HG03103 (cell line): ENCODE data around the gene ZBTB16.

Experiments
- ATAC-seq: cut with Tn5 transposase; IDR thresholded peaks from one replicate; pipeline ENCODE4 v1.9.1; 2021; ENCODE audit warnings: low read depth; ENCODE audit not compliant: unreplicated experiment

ZBTB16 gene

GRCh38 chr11:114195981-114196731 lies 136.6 kb downstream of the ZBTB16 start:
- ATAC-seq = no peak

DNA sequence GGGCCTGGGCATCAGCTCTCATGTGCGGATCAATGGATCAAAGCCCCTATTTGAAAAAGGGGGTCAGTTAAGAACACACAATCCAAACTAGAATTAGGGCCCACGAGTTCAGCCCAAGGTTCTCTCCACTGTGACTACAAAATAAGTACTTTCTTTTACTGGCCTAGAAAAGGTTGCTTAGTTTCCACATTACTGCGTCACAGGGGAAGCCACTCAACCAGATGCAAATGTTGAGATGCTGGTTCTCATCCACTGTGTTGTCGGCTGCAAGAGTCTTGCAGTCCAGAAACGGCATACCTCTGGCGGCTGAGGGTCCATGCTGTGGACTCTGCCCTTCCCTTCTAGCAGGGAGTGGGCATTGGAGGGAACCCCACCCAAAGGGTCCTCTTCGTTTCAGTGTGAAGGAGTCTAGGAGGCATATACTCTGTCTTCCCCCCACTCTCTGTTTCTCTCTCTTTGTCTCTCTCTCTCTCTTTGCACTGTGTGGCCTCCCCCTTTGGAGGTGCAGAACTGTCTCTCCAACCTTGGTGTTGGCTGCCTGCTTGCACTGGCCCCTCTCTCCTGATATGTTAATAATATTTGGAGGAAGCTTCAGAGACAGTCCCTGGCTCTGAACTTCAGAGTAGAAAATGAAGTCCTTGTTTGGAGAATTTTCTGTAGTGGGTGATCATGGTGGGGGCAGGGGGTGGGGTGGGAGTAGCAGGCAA lies 137.6 kb downstream of the ZBTB16 start:
- no peak for ATAC-seq

DNA sequence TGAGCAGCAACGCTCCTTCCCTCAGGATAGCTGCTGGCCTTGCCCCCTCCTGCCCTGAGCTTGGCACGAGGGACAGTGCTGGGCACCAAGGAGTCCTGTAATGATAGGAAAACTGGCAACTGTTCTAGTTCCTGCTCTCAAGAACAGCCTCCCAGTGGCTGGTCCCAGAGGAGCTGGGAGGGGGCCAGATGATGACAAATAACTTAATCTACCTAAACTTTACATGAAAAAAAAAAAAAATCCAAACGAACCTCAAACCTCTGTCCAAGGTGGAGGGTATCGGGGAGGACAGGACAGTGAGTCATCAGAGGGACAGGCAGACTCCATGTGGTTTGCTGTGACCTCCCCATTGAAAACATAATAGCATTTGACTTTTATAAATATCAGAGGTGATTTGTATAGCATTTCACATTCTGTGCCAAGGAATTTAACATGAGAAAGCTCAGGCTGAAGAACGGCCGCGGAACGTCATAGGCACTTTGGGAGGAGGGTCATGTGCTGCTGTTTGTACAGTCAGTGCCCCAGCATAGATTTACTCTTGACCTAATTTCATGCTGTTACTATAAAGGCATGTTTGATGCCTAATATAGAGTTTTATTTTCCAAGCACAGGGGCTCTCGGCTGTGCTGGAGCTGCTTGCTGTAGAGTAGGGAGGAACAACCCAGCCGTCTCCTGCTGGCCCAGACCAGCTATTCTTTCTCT lies 138.4 kb downstream of the ZBTB16 start:
- no peak for ATAC-seq

- no peak for ATAC-seq
Observed at GRCh38 chr11:114199051-114199450, 139.5 kb downstream of the ZBTB16 start.

DNA sequence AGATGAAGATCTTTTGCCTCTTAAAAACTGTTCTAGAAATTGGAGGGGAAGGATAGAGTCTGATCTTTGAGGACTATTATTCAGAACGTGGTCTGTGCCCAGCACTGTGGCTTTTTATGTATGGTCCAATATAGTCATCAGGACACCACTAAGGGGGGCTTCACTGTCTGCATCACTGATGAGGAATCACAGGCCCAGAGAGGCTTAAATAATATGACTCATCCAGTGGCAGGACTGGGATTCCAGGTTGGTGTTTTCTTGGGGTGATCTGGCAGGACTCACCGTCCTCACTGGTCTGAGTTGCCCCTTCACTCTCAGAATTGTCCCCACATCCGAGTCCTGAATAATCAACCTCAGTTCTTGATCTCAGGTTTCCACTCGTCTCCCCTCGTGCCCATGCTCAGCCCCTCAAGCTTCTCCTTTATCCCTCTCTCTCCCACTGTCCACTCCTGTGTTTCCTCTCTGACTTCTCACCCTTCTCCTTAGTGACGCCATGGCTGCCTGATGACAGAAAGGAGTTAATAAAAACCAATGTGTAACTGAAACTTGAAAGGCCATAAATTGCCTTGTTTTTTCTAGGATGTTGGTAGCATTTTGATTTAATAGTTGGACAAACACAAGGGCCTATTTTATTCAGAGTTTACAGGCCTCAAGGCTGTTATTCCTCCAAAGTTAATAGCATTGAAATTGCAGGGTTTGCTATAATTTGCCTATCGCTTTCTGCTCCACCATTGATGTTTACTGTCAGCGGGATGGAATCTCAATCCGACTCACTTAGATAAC lies 141.0 kb downstream of the ZBTB16 start:
- ATAC-seq = no peak

- no peak for ATAC-seq
Observed at GRCh38 chr11:114201219-114201618, 141.7 kb downstream of the ZBTB16 start.

DNA sequence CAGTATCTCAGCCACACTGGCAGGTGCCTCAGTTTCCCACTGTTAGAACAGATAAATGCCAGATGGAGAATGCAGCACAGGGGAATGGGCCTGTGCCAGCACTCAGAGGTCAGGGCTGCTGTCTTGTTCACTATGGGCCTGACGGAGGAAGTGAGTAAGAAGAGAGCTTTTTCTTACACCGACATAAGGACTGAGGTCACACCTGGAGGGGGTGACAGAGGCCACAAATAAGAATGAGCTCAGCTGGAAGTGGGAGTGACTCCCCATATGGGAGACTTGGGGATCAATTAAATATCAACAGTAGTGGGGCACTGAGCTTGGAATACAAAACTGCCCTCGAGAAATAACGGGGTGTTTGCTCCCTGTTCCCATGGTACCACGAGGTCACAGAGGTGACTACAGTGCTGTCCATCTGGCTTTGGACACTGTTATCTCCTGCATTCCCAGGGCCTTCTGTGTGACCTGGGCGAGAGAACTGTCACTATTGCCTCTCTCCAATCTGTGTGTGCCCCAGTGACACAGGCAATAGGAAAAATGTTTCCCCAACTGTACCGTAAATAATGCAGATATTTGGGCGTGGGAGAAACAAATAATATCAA lies 142.6 kb downstream of the ZBTB16 start:
- ATAC-seq = no peak

DNA sequence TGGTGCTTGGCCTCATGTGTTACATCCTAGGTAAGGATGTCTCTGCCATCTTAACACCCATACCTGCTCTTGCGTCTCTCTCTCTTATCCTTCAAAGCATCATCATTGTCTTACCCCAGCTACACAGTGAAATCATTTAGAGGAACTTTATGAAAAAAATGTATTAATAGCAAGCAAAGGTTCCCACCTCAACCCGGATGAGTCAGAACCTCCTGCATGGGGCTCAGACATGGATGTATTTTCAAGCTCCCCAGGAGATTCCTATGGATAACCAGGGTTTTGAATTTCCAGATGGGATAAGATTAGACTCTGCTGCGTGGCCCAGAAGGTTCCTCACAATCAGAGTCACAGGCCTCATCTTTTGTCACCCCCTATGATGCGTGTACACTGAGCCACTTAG lies 147.6 kb downstream of the ZBTB16 start:
- no peak for ATAC-seq

- no peak for ATAC-seq
Observed at GRCh38 chr11:114208377-114208776, 148.9 kb downstream of the ZBTB16 start.

DNA sequence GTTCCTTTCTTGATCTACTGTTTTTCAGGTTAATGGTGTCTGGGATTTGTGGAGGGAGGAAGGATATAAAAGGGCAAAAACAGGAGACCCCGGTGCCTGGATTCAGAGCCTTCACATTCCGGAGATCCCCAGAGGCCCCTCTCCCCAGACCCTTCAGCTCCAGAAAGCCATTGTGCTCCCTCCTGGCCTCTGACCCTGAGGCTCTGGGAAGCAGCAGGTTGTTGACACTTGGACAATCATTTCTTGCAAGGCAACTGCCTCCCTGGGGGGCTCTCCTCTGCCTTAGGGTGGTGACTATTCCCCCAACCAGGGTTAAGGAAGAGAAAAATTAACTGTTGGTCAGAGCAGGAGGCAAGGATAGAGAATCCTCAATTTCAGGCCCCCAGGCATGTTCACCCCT lies 149.8 kb downstream of the ZBTB16 start:
- ATAC-seq = no peak

GRCh38 chr11:114209904-114210303 lies 150.4 kb downstream of the ZBTB16 start:
- no peak for ATAC-seq

DNA sequence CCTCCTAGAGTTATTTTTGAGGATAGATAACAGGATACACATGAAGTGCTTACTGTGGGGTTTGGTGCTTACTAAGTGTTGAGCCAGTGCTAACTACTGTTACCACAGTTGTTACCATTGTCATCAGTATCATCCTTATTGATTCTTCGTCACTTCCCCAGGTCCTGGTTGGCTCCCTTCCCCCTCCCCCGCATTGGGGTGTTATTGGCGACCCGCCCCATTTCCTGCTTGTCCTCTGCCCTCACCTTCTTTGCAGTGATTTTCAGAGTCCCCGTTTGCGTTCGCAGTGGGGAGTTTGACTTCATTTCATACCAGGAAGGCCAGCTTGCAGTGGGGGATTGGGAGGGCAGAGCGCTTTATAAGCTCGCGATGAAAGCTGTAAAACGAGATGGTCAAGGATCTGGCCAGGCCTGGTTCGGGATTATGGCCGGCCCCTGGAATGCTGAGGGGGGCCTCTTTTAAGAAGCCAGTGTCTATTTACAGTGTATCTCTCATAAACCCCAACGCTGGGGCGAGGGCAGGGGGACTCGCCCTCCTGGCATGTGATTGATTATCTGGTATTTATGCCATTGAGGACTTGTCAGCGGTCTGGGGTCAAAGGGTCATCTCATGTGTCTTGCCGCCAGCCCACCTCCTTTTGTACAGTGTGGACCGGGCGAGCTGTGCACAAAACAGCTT lies 152.1 kb downstream of the ZBTB16 start:
- ATAC-seq = no peak

- ATAC-seq = no peak
Observed at GRCh38 chr11:114213622-114214021, 154.1 kb downstream of the ZBTB16 start.

DNA sequence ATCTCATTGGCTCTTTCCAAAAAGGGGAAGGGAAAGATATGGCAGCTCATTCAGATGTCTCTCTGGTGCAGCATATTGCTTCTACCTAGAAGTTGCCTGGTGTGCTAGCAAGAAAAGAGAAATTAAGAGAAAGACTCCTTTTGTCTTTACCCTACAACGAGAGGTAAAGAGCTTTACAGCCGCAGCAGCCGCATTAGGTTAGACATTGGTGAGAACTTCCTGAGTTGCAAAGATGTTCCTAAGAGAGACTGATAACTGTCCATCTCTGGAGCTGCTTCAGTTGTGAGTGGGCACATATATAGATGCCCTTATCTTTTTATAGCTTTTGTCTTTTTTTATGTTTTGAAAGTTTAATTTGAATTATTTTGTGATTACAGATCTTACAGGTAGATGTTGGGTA lies 155.9 kb downstream of the ZBTB16 start:
- ATAC-seq = no peak

- no peak for ATAC-seq
Observed at GRCh38 chr11:114215871-114216795, 156.6 kb downstream of the ZBTB16 start.

GRCh38 chr11:114216796-114217180 lies 157.3 kb downstream of the ZBTB16 start:
- no peak for ATAC-seq

GRCh38 chr11:114218508-114218907 lies 159.0 kb downstream of the ZBTB16 start:
- ATAC-seq = no peak

DNA sequence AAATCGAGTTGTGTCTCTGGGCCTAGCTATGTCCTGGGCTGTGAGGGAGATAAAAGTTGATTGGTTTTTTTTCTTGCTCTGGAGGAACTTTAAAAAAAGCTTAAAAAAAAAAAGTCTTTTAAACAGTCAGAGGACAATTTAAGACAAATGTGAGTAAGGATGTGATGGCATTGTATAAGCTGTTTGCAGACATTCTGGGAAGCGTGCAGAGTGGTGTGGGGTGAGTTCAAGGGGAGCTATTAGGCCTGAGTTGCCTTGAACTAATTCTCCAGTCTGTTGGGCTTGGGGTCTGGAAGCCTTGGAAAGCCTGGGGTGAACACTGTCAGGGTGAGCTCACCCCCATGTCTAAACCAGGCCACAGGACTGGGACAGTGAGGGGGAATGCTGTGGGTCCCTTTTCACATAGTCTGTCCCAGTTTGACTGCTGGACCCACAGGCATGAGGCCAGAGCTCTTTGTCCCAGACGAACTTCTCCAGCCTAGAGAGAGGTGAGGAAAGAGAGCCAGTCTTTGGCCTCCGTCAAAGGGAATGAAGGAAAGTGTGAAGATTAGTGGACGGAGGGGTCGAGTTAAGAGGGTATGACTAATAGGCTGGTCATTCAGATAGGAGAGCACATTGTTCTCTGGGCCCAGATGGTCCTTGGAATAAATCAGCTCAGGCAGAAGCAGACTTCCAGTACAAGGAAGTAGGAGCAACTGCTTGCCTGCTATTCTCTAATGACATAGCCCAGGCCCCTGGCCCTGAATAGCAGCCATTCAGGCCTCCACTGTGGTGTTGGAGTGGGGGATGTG lies 160.2 kb downstream of the ZBTB16 start:
- no peak for ATAC-seq
